H1 (cell line): Measurements from ENCODE around the gene MAN1A2. TPM values are rescaled to one million over a fixed set of nuclear protein-coding genes. Genes with fewer than 3 reads are reported as not detected.

Experiments
- CTCF ChIA-PET: fragments of 300-600 bp; sonication (Branson Sonifier 250); formaldehyde crosslinking; loops from one replicate; lab custom pipeline; 2021; ENCODE audit not compliant: partially characterized antibody; lab: Charles Lee
- POLR2A ChIA-PET: fragments of 300-600 bp; sonication (Branson Sonifier 250); formaldehyde crosslinking; loops from one replicate; lab custom pipeline; 2021; ENCODE audit warnings: inconsistent platforms; ENCODE audit not compliant: partially characterized antibody; lab: Charles Lee
- DNase-seq, 2 experiments: peaks; one replicate each; pipeline versions ENCODE4 v3.0.0 to v3.0.0-alpha.2; 2010 to 2022; ENCODE audit warnings: low spot score in 2 of 2, low read depth in 1 of 2, mixed read lengths in 1 of 2
- FAIRE-seq: peaks from 2 replicates; lab custom pipeline; 2011; peaks lifted over from hg19 to GRCh38; lab: Jason Lieb, UNC
- H2AFZ ChIP-seq: 2 replicates; pipeline ENCODE4 v1.8.1; 2012; ENCODE audit warnings: low read length, inconsistent platforms
- H2AK5ac ChIP-seq: 2 replicates; pipeline ENCODE4 v1.6.1; 2013; ENCODE audit warnings: low read depth, low read length
- H2BK120ac ChIP-seq: replicated peaks from 2 replicates; pipeline ENCODE3; 2013; ENCODE audit warnings: low read depth, low read length, inconsistent platforms
- H2BK12ac ChIP-seq: 2 replicates; pipeline ENCODE4 v1.6.1; 2013; ENCODE audit warnings: low read depth, low read length
- H2BK15ac ChIP-seq: 2 replicates; pipeline ENCODE4 v1.6.1; 2013; ENCODE audit warnings: low read length
- H2BK20ac ChIP-seq: 2 replicates; pipeline ENCODE4 v1.6.1; 2013; ENCODE audit warnings: low read length
- H2BK5ac ChIP-seq: 2 replicates; pipeline ENCODE4 v1.6.1; 2013; ENCODE audit warnings: low read depth, low read length
- H3K14ac ChIP-seq: 2 replicates; pipeline ENCODE4 v1.6.1; 2013; ENCODE audit warnings: inconsistent platforms; ENCODE audit not compliant: insufficient read length
- H3K18ac ChIP-seq: 2 replicates; pipeline ENCODE4 v1.6.1; 2013; ENCODE audit warnings: low read length; ENCODE audit errors: extremely low read depth
- H3K23ac ChIP-seq: 2 replicates; pipeline ENCODE4 v1.6.1; 2013; ENCODE audit warnings: inconsistent platforms; ENCODE audit not compliant: insufficient read length
- H3K23me2 ChIP-seq: 2 replicates; pipeline ENCODE4 v1.6.1; 2013; ENCODE audit warnings: low read depth, low read length
- H3K27ac ChIP-seq: 2 replicates; pipeline ENCODE4 v1.6.1; 2011; ENCODE audit warnings: low read depth, low read length, inconsistent platforms
- H3K27me3 ChIP-seq, 4 experiments: replicated peaks in 1 of 4; 1 replicate in 1 of 4; 2 replicates in 3 of 4; pipeline versions ENCODE4 v1.6.1 to v1.8.1; 2011 to 2013; ENCODE audit warnings: low read length in 3 of 4, mild to moderate bottlenecking in 3 of 4, inconsistent platforms in 2 of 4, mixed read lengths in 2 of 4, moderate library complexity in 1 of 4; ENCODE audit not compliant: control insufficient read depth in 3 of 4, insufficient read depth in 3 of 4; ENCODE audit errors: extremely low read depth in 1 of 4
- H3K36me3 ChIP-seq, 4 experiments: 2 replicates each; pipeline versions ENCODE4 v1.6.1 to v1.8.1; 2011 to 2013; ENCODE audit warnings: mild to moderate bottlenecking in 4 of 4, low read length in 3 of 4, moderate library complexity in 2 of 4, control low read depth in 1 of 4, inconsistent platforms in 1 of 4; ENCODE audit not compliant: insufficient read depth in 4 of 4, control insufficient read depth in 2 of 4
- H3K4ac ChIP-seq: replicated peaks from 2 replicates; pipeline ENCODE3; 2013; ENCODE audit warnings: low read length, low read depth, mixed read lengths, inconsistent platforms; ENCODE audit not compliant: insufficient read length
- H3K4me1 ChIP-seq, 4 experiments: replicated peaks in 1 of 4; 1 replicate in 1 of 4; 2 replicates in 3 of 4; pipeline versions ENCODE4 v1.6.1 to v1.8.1; 2011 to 2013; ENCODE audit warnings: low read length in 3 of 4, inconsistent platforms in 2 of 4, mixed read lengths in 1 of 4; ENCODE audit not compliant: insufficient read depth in 4 of 4, control insufficient read depth in 3 of 4
- H3K4me2 ChIP-seq, 2 experiments: 2 replicates each; pipeline versions ENCODE4 v1.6.1 to v1.8.1; 2011 to 2013; ENCODE audit warnings: low read depth in 2 of 2, low read length in 2 of 2, control low read depth in 1 of 2, inconsistent platforms in 1 of 2, mild to moderate bottlenecking in 1 of 2; ENCODE audit not compliant: insufficient read depth in 1 of 2
- H3K4me3 ChIP-seq, 4 experiments: fragments of 200-600, 300-600 bp in 1 of 4; sonication (generic), shearing (Covaris generic), sonication (Bioruptor Twin) in 1 of 4; 2 replicates each; pipeline versions ENCODE4 v1.5.1 to v1.8.1; 2011 to 2016; ENCODE audit warnings: low read length in 4 of 4, low read depth in 3 of 4, control low read depth in 2 of 4, inconsistent platforms in 2 of 4, mild to moderate bottlenecking in 2 of 4, mixed read lengths in 1 of 4, moderate library complexity in 1 of 4; ENCODE audit not compliant: insufficient read depth in 2 of 4; ENCODE audit errors: extremely low read depth in 1 of 4
- H3K56ac ChIP-seq: replicated peaks from 2 replicates; pipeline ENCODE3; 2013; ENCODE audit warnings: low read depth, mild to moderate bottlenecking, mixed read lengths, low read length, inconsistent platforms; ENCODE audit not compliant: insufficient read length
- H3K79me1 ChIP-seq: 2 replicates; pipeline ENCODE4 v1.6.1; 2013; ENCODE audit warnings: low read depth, low read length, control low read depth
- H3K79me2 ChIP-seq, 2 experiments: 2 replicates each; pipeline versions ENCODE4 v1.6.1 to v1.8.1; 2012 to 2013; ENCODE audit warnings: low read length in 2 of 2, mild to moderate bottlenecking in 2 of 2, inconsistent platforms in 1 of 2; ENCODE audit not compliant: insufficient read depth in 2 of 2, control insufficient read depth in 1 of 2
- H3K9ac ChIP-seq, 4 experiments: replicated peaks in 1 of 4; 1 replicate in 1 of 4; 2 replicates in 3 of 4; pipeline versions ENCODE4 v1.6.1 to v1.8.1; 2011 to 2013; ENCODE audit warnings: low read depth in 3 of 4, low read length in 3 of 4, control low read depth in 2 of 4, mild to moderate bottlenecking in 2 of 4, moderate library complexity in 2 of 4, inconsistent platforms in 1 of 4; ENCODE audit errors: extremely low read depth in 1 of 4
- H3K9me3 ChIP-seq, 2 experiments: 2 replicates each; pipeline versions ENCODE4 v1.6.1 to v1.8.1; 2012 to 2013; ENCODE audit warnings: mild to moderate bottlenecking in 2 of 2, moderate library complexity in 2 of 2, control low read depth in 1 of 2, inconsistent platforms in 1 of 2, low read depth in 1 of 2, low read length in 1 of 2, mixed read lengths in 1 of 2; ENCODE audit not compliant: insufficient read depth in 2 of 2
- H4K20me1 ChIP-seq, 2 experiments: replicated peaks in 1 of 2; 2 replicates each; pipeline versions ENCODE3 to v1.8.1; 2011 to 2013; ENCODE audit warnings: inconsistent platforms in 2 of 2, low read length in 2 of 2, mild to moderate bottlenecking in 1 of 2; ENCODE audit not compliant: insufficient read depth in 2 of 2, control insufficient read depth in 1 of 2
- H4K5ac ChIP-seq: 2 replicates; pipeline ENCODE4 v1.6.1; 2013; ENCODE audit warnings: low read length, low read depth, mixed read lengths, inconsistent platforms; ENCODE audit not compliant: insufficient read length
- H4K8ac ChIP-seq: 2 replicates; pipeline ENCODE4 v1.8.0; 2013; ENCODE audit warnings: mild to moderate bottlenecking, moderate library complexity, low read length, inconsistent platforms; ENCODE audit not compliant: insufficient read depth; ENCODE audit errors: extremely low read depth
- H4K91ac ChIP-seq: replicated peaks from 2 replicates; pipeline ENCODE3; 2013; ENCODE audit warnings: low read length, mixed read lengths, inconsistent platforms; ENCODE audit not compliant: insufficient read length
- BACH1 ChIP-seq: IDR thresholded peaks from 2 replicates; pipeline ENCODE4 v1.6.1; 2012; ENCODE audit warnings: low read length, improper control_type of control experiment
- CEBPB ChIP-seq: IDR thresholded peaks from 2 replicates; pipeline ENCODE4 v1.6.1; 2012; ENCODE audit warnings: low read depth, low read length
- CTCF ChIP-seq, 3 experiments: IDR thresholded peaks; 1 replicate in 2 of 3; 2 replicates in 1 of 3; pipeline versions ENCODE4 v1.5.1 to v1.6.1; 2011; ENCODE audit warnings: low read length in 3 of 3, mild to moderate bottlenecking in 3 of 3, inconsistent platforms in 2 of 3, low read depth in 1 of 3, moderate library complexity in 1 of 3; ENCODE audit not compliant: insufficient read depth in 1 of 3; ENCODE audit errors: control extremely low read depth in 1 of 3
- NRF1 ChIP-seq: IDR thresholded peaks from 2 replicates; pipeline ENCODE4 v1.6.1; 2011; ENCODE audit warnings: mild to moderate bottlenecking, low read depth, low read length, improper control_type of control experiment
- RBBP5 ChIP-seq: IDR thresholded peaks from 2 replicates; pipeline ENCODE4 v1.7.1; 2012; ENCODE audit warnings: low read depth, mild to moderate bottlenecking, inconsistent platforms, low read length, moderate library complexity, borderline replicate concordance
- RXRA ChIP-seq: IDR thresholded peaks from 2 replicates; pipeline ENCODE4 v1.6.1; 2011; ENCODE audit warnings: low read depth, mild to moderate bottlenecking, low read length, moderate library complexity; ENCODE audit not compliant: insufficient read depth
- SP1 ChIP-seq: IDR thresholded peaks from 2 replicates; pipeline ENCODE4 v1.6.1; 2011; ENCODE audit warnings: low read depth, low read length
- SUZ12 ChIP-seq: fragments of 200-600 bp; sonication (generic); IDR thresholded peaks from 2 replicates; pipeline ENCODE4 v1.6.1; 2012; ENCODE audit warnings: mild to moderate bottlenecking, inconsistent platforms, low read length, moderate library complexity, mixed read lengths
- TCF12 ChIP-seq: IDR thresholded peaks from 2 replicates; pipeline ENCODE4 v1.6.1; 2011; ENCODE audit warnings: low read depth, mild to moderate bottlenecking, low read length
- ZNF274 ChIP-seq: IDR thresholded peaks from 2 replicates; pipeline ENCODE4 v1.7.0; 2012; ENCODE audit warnings: low read length, borderline replicate concordance; ENCODE audit errors: extremely low read depth
- WGBS, 2 experiments: shearing (Covaris generic) in 1 of 2; methylation state at CpG; one replicate each; pipeline versions ENCODE4 v1.1.6 to v1.1.7; 2013 to 2015; ENCODE audit warnings: low lambda C conversion rate in 2 of 2, mixed read lengths in 2 of 2, inconsistent platforms in 1 of 2, low coverage in 1 of 2, missing lambda C conversion rate in 1 of 2; ENCODE audit not compliant: insufficient replicate concordance in 2 of 2, insufficient coverage in 1 of 2, insufficient read length in 1 of 2; ENCODE audit errors: extremely low coverage in 1 of 2, missing lambda C conversion rate in 1 of 2; 5-methylcytosine and 5-hydroxymethylcytosine counted together
- polyA plus RNA-seq, 7 experiments: library from polyadenylated mRNA; depleted of rRNA in 3 of 7; stranded (reverse) in 5 of 7; unstranded in 2 of 7; fragments of >200 nt in 5 of 7; fragments of 200-250 nt in 2 of 7; gene quantifications; 1 replicate in 5 of 7; 2 replicates in 1 of 7; 4 replicates in 1 of 7; pipeline versions ENCODE4 v1.2.1 to v1.2.3, GENCODE V29; 2011 to 2013; ENCODE audit warnings: missing spikeins in 2 of 7, mixed read lengths in 2 of 7
- total RNA-seq: library from RNA; stranded (reverse); fragmentation: NEBNext Ultra II Directional; extraction: Animal tissue kit (Norgen Biotek cat#: 25700); gene quantifications from 2 replicates; pipeline ENCODE4 v1.2.1, GENCODE V29; 2021

The MAN1A2 gene
- total and polyA plus RNA-seq, 2 of the 8 experiments (the other 6 are each of a cell fraction or from before 2014, with no cell fraction given) = 5.5 to 18.8 TPM

GRCh38 chr1:117433943-117434342 lies 66.7 kb downstream of the MAN1A2 start:
- CTCF ChIA-PET = no interaction called here
- H4K91ac ChIP-seq = no peak overlapping the region
- TF ChIP-seq CTCF (IDR thresholded peaks at IDR 0.05; ENCODE audit: control extremely low read depth in 1 of 3, insufficient read depth in 1 of 3, low read depth in 1 of 3, low read length in 3 of 3) (no peak), SP1 (no peak), BACH1 (no peak), ZNF274 (no peak), NRF1 (no peak), CEBPB (no peak), TCF12 (no peak), SUZ12 (no peak), RBBP5 (no peak), RXRA (no peak)
- no peak overlapping the region for H3K4me3 ChIP-seq
- H3K9ac ChIP-seq = no peak overlapping the region
- H2AK5ac ChIP-seq = no peak overlapping the region
- no peak overlapping the region for H2BK15ac ChIP-seq
- no peaks in the 10 kb centered on the region for H3K9me3 ChIP-seq
- H2BK5ac ChIP-seq = no peak overlapping the region
- no peaks in the 10 kb centered on the region for H3K27me3 ChIP-seq
- peaks cover 0 to 3% (median 0%) of the 10 kb centered on the region in 4 experiments; a peak in 1 of 7 replicates for H3K4me1 ChIP-seq
- H3K14ac ChIP-seq = no peak overlapping the region
- H2AFZ ChIP-seq = no peak overlapping the region
- H2BK12ac ChIP-seq = no peak overlapping the region
- H4K8ac ChIP-seq = no peak overlapping the region
- no peak overlapping the region for H3K18ac ChIP-seq
- no peak overlapping the region for H3K27ac ChIP-seq
- no peak overlapping the region for H2BK20ac ChIP-seq
- H2BK120ac ChIP-seq = no peak overlapping the region
- DNase-seq (no peak), FAIRE-seq (no peak)
- H3K56ac ChIP-seq = no peak overlapping the region
- H3K23ac ChIP-seq = no peak overlapping the region
- H4K20me1 ChIP-seq = no peaks in the 10 kb centered on the region
- H3K79me1 ChIP-seq = no peaks in the 10 kb centered on the region
- no peak overlapping the region for H4K5ac ChIP-seq
- no peaks in the 10 kb centered on the region for H3K36me3 ChIP-seq
- no peaks in the 10 kb centered on the region for H3K79me2 ChIP-seq
- WGBS, 2 experiments = 89% methylated on average over 1 of the region's 1 CpG; no CpG with 5 or more reads in 1 of the 2 experiments
- POLR2A ChIA-PET = no interaction called here
- no peak overlapping the region for H3K4me2 ChIP-seq
- no peak overlapping the region for H3K4ac ChIP-seq
- no peaks in the 10 kb centered on the region; the same call in 1 of the 2 replicates for H3K23me2 ChIP-seq
